ENCODE results near the gene PAPPA.
A peak's percentile ranks its signal among the peaks of the same experiment; 100 is the strongest.

Gene PAPPA

DNA sequence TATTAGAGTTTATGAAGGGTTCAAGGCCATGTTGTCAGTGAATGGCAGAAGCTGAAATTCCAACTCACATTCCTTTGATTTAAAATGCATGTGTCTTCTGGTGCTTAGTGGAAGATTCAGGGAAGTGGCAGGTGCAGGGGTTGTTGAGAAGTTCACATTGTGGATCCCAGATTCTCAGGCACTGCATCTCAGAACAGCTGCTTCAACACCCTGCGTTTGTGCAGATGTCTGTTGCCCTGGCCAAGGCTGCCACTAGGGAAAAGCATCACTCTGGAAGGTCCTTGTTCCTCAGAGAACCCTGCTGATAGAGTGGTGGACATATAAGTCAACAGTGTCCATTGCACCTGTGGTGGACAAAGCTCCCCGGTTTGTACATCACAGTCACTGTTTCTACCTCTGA, 162.7 kb downstream of the PAPPA start:
- DNase-seq (ENCODE audit: low read depth in 2 of 2) = no peak

DNA sequence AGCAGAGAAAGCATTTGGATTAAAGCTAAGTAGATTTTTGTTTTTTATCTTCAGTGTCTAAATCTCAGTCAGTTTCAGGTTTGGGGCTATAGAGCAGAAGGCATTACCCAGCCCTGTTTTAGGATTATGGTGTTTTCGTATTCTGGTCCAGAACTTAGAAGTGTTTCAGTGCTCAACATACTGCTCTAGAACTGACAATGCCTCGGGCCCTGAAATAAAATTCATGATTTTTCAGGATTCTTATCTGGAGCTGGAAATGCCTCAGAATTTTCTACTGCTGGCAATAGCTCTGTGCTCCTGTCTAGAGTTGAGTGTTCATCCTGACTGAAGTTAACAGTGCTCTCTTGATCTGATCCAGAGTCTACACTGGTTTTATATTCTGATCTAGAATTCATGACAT, 163.9 kb downstream of the PAPPA start:
- DNase-seq (ENCODE audit: low read depth in 2 of 2) = no peak

DNA sequence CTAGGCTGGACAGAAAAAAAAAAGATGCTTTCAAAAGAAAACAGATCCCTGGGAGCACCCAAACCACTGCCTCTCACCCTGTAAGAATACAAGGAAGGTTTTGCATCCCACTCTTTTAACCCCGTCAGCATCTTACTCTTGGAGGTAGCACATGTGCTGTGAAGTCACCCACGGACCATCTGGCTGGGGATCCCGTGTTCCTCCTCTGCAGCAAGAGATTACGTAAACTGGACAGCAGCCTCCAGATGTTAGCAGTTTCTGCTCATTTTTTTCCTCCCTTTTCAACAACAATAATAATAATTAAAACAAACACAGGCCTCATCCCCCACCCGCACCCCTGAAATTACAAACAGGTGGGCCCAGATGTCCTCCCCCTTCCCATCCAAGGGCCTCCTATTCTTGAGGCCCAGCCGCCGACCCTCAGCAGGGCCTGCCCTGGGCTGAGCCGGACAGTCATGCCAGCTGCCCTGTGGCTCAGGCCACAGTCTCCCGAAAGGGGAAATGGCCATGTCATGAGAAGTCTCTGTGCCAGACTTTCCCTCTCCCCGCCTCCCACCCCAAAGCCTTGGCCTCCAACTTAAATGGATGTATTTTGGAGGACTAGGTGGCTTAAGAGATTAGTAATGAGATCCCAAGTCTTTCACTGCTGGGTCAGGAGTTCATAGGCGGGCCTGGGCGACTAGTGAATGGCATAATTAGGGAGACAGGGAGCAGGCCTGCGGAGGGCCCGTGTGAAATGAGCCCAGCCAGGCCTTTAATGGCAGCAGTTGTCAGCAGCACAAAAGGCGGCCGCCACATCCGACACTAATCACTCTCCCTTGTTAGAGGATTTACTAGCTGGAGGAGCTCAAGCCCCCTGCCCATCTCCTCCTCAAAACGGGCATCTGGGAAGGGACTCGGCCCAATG, 165.1 kb downstream of the PAPPA start:
- DNase-seq (ENCODE audit: low read depth in 2 of 2) = peak; percentile 52 to 53

DNA sequence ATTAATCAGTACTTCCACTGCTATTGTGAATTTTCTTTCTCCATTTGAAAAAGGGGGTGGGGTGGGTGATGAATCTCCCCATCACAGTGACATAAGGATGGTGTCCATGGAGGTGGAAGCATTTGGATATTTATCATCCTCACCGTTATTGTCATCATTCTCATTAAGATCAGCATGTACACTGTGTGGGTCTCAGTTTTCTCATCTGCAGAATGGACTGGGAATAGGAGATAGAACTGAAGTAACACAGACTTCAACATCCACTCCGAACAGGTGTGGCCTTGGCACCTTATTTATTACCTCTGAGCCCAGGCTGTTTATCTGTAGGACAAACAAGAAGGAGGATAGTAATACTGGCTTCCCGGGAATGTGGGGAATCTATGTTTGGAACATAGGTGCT, 165.9 kb downstream of the PAPPA start:
- DNase-seq (ENCODE audit: low read depth in 2 of 2) = no peak

DNA sequence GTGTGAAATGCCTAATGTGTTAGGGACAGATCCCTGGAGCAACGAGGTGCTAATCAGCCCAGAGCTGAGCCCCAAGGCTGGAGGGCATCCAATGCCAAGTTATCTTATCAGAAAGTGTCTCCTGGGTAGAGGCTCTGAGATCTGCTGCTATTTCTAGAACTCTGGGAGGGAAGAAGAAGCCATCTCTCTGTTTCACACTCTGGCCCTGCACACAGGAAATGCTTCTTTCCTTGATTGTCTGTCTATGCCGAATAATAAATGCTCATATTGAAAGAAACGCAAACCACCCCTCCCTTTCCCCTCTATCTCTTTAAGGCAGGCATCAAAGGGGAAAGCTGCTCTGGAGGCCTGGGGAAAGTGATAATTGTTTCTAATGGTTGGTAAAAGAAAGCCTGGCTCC, 166.7 kb downstream of the PAPPA start:
- DNase-seq (ENCODE audit: low read depth in 2 of 2) = no peak

DNA sequence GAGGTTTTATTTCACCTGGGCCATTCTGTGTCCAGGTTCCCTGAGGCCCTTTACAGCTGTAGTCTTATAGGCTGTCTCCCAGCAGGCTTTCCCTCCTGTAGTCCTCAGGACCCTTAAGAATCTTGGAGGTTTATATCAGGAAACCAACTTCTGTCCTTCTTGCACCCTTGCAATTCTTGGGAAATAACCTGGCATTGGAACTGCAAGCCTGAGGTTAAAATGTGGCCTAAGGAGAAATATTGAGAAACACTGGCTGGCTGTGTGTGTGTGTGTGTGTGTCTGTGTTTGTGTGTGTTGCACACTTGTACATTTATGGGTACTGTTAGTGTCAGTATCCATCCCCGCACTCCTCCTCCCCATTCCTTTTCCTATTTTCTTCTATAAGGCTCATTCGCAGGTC, 168.9 kb downstream of the PAPPA start:
- DNase-seq (ENCODE audit: low read depth in 2 of 2) = no peak

DNA sequence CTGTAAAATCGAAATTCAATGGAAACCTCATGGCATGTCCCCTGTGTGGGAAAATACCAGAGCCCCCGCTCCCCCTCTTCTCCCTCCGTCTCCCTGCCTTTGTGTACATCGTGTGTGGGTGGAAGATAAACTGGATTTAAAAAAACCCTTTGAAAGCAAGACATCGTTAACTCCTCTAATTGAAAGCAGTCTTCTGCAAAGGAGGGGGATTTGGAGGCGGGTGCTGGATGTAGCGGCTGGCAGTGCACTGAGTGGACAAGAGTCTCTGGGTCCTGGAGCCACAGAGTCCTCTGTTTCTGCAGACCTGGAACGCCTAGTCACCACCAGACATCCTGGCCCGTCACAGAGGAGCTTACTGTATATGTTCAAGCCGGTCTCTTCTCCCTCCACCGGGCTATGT, 169.4 kb downstream of the PAPPA start:
- DNase-seq (ENCODE audit: low read depth in 2 of 2) = no peak

DNA sequence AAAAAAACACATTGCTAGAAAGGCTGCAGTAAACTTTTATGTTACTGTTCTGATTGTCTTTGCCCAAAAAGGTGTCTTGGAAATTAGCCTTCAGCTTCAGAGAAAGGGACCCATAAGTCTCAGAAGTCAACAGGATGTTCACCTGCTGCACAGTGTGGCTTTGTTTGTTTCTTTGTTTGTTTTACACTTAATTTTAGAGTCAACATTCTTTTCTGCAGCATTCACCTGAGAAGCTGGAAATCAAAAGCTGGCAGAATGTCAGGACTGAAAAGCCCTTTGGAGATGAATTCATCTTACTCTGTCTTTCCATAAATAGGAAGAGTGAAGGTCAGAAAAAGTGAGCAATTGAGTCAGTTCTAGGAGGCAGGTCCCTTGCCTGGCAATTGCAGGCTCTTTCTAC, 170.0 kb downstream of the PAPPA start:
- DNase-seq (ENCODE audit: low read depth in 2 of 2) = no peak

DNA sequence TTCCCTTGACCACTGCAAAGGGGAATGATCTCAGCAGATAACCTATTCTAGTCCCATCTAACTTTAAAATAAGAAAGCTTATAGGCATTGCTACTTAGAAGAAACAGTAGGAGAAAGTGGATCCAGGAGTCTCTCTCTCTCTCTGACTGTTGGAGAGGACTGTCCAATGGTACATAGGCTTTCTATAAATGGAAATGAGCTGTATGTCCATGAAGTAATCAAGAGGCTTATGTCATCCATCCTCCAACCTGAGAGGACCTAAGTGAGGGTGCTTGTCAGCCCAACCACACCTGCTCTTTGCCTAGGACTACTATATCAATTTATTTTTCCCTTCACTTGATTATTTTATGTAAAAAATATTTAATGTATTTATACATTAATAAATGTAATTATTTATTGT, 172.3 kb downstream of the PAPPA start:
- no peak for DNase-seq (ENCODE audit: low read depth in 2 of 2)

DNA sequence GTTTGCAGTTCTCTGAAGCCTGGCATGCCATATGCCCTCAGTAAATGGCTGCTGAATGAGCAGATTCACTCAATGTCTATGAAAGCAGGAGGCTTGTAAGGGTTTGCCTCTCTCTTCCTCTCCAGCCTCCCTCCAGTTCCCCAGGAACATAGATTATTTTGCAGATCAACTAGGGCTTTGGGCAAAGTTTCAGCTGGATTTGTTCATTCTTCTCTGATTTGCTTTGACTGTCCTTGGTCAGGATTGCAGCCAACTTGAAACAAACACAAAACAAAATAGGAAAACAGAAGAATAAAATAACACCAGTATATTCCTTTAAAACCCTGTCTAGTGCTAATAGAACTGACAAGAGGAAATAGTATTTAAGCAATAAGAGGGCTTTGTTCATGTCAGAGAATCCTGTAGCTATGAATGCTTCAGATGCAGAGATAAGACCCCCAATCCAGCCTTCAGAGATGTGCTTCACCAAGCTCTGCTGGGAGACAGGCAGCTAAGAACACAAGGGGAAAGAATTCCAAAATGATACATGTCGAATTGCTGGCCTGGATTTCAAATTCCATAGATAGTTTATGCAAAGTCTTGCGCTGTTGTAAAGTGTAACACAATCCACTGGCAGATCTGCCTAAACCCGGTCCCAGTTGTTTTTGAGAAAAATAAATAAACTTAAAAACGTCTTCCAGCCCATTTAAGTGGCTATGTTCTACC, 174.3 kb downstream of the PAPPA start:
- DNase-seq (ENCODE audit: low read depth in 2 of 2) = peak; percentile 51 to 55

DNA sequence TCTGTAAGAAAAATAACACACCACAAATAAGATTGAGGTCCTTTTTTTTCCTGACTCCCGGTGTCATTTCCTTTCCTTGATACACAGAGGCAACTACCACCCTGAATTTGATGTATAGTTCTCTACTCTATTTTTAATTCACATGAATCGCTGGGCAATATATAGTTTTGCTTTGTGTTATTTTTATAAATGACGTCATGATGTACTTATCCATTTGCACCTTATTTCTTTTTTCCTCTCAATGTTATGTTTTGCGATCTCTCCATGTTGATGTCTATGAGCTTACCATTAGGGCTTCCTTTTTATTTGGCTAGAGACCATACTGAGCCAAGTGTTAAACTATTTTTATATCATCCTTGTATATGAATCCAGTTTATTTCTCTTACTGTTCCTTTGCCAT, 175.9 kb downstream of the PAPPA start:
- no peak for DNase-seq (ENCODE audit: low read depth in 2 of 2)

DNA sequence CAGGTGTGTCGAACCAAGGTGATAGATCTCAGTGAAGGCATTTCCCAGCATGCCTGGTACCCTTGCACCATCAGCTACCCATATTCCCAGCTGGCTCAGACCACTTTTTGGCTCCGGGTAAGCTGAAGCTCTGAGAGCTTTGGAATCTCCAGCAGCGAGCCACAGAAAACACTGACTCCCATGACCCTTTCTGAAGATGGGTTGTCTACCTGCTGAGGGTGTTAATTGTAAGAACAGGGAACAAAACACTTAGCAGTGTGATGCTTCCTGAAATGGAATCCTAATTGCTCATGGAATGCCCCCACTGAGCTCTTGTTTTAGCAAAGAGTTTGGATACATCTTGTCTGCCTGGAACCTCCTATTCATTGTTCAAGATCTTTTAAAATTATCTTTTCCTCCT, 177.7 kb downstream of the PAPPA start:
- DNase-seq (ENCODE audit: low read depth in 2 of 2) = no peak

DNA sequence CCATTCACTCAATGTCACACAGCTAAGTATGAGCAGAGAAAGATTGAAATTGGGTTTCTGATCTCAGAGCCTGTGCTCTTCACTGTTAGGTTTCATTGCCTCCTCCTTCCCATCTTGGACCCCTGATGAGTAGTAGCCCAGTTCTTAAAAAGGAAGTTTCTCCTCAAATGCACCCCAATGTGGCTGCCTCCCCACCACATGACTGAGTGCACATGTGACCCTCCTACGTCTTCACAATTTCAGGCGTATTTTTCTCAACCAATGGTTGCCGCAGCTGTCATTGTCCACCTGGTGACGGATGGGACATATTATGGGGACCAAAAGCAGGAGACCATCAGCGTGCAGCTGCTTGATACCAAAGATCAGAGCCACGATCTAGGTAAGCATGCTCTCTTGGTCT, 178.5 kb downstream of the PAPPA start:
- DNase-seq (ENCODE audit: low read depth in 2 of 2) = no peak

DNA sequence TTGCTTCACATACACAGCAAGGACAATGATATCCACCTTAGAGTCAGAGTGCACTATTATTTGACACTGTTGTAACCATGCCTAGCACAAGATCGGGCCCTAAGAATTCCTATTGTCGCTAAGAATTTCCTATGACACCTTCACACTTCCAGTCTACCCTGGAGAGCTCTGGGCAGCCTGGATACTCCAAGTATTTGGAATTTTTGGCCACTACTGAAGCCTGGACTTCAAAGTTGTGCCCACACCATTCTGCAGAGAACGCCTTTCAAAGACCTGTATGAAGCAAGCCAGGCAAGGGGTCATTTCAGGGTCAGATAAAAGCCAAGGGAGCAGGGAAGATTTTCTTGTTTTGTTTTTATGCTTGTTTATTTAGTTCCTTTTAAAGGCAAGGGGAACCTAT, 179.7 kb downstream of the PAPPA start:
- DNase-seq (ENCODE audit: low read depth in 2 of 2) = no peak

DNA sequence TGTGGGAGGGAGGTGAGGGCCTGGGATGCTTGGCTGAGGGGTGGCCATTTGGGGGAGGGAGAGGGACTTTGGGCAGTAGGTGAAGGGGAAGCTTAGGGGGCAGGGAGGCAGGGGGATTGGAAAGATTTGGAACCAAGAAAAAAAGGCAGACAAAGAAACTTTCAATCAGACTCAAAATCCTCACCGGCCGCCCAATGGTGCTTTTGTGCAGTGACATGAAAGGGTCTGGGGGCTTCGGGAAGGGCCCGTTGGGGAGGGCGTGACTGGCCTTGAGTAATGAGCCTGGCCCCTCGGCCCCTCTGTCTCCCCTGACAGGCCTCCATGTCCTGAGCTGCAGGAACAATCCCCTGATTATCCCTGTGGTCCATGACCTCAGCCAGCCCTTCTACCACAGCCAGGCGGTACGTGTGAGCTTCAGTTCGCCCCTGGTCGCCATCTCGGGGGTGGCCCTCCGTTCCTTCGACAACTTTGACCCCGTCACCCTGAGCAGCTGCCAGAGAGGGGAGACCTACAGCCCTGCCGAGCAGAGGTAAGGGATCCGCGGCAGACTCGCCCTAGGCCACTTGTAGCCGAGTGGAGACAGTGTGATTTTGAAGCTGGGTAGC, 181.1 kb downstream of the PAPPA start:
- DNase-seq (ENCODE audit: low read depth in 2 of 2) = no peak

DNA sequence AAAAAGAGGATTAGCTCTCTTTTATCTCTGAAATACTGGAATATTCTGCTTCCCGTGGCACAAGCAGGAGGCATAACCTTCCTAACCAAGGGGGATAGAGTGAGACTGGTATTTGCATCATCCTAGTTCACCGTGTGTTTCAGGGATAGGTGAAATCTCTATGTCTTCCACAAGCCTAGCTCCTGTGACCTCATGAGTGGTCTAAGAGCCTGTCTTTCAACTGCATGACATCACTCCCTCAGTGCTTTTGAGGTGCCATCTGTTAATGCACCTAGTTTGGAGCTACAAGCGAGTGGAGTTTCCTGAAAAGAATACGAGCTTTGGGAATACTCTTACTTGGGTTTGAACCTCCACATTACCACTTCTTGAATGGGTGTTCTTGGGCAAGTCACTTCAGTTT, 181.8 kb downstream of the PAPPA start:
- DNase-seq (ENCODE audit: low read depth in 2 of 2) = no peak

DNA sequence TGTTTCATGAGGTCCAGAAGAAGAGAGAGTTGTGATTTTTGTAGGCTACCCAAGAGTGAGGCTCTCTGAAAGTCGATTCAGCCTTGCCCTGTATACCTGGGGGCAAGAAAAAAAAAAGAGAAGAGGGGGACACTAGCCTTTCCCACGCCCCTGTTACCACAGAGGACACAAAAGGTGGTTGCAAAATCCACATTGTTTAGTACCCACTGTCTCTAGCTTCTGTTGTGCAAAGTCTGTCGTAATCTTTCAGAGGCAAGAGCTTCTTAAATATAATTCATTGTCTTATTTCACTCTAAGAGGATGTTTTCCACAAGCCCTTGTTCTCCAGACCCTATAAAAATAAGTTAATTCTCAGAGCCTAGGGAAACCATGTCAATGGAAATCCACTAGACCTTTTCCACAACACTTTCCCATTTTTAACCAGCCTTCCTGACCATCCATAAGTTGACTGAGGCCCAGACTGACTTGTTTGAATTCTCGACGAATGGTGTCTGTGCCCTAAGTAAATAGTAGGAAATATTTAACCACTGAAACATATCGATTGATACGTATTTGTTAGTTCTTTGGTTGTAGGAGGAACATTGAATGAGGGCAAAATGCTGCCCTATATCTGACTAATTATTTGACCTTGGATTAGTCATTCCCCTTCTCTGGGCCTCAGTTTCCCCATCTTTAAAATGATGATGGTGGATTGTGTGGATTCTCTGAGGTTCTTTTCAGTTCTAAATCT, 182.7 kb downstream of the PAPPA start:
- peak; percentile 7 to 18 for DNase-seq (ENCODE audit: low read depth in 2 of 2)

DNA sequence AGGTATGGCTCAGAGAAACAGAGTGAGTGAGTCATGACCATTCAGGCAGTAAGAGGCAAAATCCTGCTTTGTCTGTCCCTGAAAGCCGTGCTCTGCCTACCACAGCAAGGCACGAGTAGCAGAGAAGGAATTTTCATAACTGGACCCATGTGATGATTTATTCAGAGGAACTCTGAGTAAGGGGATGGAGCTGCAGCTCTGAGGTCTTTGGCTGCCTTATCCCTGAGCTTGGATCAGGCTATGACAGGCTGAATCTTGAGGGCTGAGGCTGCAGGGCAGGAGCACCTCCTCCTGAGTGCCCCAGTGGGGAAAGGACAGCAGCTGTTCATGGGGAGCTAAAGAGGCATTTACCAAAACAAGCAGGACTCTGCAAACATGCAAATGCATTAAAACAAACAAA, 183.4 kb downstream of the PAPPA start:
- peak; percentile 59 for DNase-seq (ENCODE audit: low read depth in 2 of 2)

DNA sequence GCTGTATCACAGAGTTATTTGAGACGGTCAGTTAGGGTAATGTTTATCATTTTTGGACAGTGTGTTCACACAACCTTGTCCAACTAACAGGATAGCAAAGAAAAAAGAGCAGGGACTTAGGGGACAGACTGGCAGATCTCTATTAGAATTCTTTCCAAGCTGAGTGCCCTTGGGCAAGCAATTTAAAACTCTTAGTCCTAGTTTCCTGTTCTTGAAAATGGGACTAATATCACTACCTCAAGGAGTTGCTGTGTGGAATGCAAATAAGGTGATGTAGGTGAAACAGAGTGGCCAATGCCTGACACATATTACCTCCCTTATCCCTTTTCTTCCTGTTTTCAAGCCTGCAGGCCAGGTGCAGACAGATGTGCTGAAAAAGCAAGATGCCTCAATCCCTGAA, 186.7 kb downstream of the PAPPA start:
- DNase-seq (ENCODE audit: low read depth in 2 of 2) = no peak

DNA sequence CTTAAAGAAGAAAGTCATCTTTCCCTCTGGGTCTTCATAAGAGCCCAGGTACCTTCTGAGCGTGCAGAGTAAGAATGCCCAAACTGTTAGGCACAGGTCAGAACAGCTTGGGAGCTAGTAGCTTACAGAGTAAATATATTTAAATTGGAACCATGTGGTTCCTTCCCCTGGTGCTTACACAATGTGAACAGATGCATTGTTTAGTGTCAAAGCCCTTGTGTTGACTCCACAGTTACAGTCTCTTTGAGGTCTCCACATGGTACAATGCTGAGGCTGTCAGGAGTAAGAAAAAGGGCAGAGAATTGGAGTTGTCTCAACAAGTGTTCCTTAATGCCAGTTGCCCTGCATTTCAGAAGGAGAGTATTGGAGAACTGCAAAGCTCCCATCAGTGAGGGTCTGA, 188.5 kb downstream of the PAPPA start:
- peak; percentile 12 to 16 for DNase-seq (ENCODE audit: low read depth in 2 of 2)

DNA sequence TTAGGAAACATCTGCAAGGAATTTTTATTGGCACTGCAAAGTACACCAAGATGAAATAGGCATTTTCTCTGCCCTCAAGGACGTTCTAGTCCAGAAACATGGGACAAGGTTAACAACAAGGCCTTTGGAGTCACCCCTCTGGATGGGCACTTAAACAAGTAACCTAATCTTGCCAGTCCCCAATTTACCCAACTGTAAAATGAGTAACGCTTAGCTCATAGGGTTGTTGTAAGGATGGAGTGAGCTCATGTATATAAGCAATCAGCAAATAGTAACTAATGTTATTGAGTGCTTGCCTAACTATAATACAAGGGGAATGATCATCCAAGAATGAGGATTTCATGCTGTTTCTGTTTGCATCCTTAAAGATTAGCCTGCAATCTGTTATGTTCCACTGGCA, 189.3 kb downstream of the PAPPA start:
- DNase-seq (ENCODE audit: low read depth in 2 of 2) = no peak

DNA sequence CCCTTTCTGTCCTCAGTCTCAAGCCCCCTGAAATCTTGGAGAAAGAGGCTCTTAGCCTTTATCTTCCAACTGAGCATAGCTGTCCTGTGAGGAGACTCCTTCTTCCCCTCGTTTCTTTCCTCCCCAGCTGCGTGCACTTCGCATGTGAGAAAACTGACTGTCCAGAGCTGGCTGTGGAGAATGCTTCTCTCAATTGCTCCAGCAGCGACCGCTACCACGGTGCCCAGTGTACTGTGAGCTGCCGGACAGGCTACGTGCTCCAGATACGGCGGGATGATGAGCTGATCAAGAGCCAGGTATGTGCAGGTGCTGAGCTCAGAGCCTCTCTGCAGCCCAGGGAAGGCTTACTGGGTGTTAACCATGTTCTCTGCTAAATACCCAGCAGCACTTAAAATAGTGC, 190.8 kb downstream of the PAPPA start:
- DNase-seq (ENCODE audit: low read depth in 2 of 2) = no peak
